HUES64 (cell line): ENCODE results near the gene TXNDC5.
"Not testable (repeated sequence)": the region's sequence is repeated elsewhere in the genome, so short reads cannot be mapped to it uniquely, and the experiment has no call there.

Source experiments
- H3K27ac ChIP-seq: 2 replicates; pipeline ENCODE4 v1.7.0; 2013; ENCODE audit warnings: low read depth, low read length, inconsistent platforms
- H3K27me3 ChIP-seq: 2 replicates; pipeline ENCODE4 v1.6.1; 2013; ENCODE audit warnings: mild to moderate bottlenecking, low read length; ENCODE audit not compliant: insufficient read depth
- H3K36me3 ChIP-seq: 2 replicates; pipeline ENCODE4 v1.6.1; 2013; ENCODE audit warnings: mild to moderate bottlenecking, low read length; ENCODE audit not compliant: insufficient read depth
- H3K4me1 ChIP-seq: 2 replicates; pipeline ENCODE4 v1.6.1; 2013; ENCODE audit warnings: mild to moderate bottlenecking, low read length, moderate library complexity; ENCODE audit not compliant: insufficient read depth
- H3K4me3 ChIP-seq: 2 replicates; pipeline ENCODE4 v1.5.1; 2013; ENCODE audit warnings: mild to moderate bottlenecking, low read length, moderate library complexity
- H3K9ac ChIP-seq: 2 replicates; pipeline ENCODE4 v1.6.1; 2013; ENCODE audit warnings: mild to moderate bottlenecking, low read depth, low read length
- H3K9me3 ChIP-seq: 2 replicates; pipeline ENCODE4 v1.6.1; 2013; ENCODE audit warnings: low read depth, low read length; ENCODE audit not compliant: insufficient read depth
- WGBS: fragments of 150-250, 120-280 bp; methylation state at CpG from one replicate; pipeline ENCODE4 v1.1.7; 2013; ENCODE audit warnings: missing lambda C conversion rate; 5-methylcytosine and 5-hydroxymethylcytosine counted together

Gene TXNDC5

DNA sequence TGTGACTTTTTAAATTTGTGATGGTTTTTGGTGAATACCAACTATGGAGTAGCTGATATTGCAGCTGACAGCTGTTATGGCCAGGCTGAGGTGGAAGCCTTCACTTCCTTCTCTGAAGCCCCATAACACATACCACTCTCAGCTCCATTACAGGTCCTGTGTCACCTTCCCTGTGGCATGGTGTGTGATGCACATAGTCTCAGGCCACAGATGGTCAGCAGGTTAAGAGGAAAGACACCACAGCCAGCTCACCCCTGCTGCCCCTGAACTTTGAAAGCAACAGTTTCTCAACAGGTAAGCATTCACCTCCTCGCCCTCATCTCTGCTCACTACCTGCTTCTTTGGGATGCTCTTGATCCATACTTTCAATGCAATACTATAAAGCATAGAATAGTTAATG lies 7.7 kb downstream of the TXNDC5 start:
- Histone ChIP-seq H3K4me3 (no peak overlapping the region), H3K27ac (no peak overlapping the region), H3K9me3 (no peaks in the 10 kb centered on the region), H3K36me3 (peaks cover 74% of the 10 kb centered on the region), H3K27me3 (no peaks in the 10 kb centered on the region), H3K9ac (no peak overlapping the region), H3K4me1 (no peaks in the 10 kb centered on the region)
- 100% methylated on average over 1 of the region's 1 CpG for WGBS

DNA sequence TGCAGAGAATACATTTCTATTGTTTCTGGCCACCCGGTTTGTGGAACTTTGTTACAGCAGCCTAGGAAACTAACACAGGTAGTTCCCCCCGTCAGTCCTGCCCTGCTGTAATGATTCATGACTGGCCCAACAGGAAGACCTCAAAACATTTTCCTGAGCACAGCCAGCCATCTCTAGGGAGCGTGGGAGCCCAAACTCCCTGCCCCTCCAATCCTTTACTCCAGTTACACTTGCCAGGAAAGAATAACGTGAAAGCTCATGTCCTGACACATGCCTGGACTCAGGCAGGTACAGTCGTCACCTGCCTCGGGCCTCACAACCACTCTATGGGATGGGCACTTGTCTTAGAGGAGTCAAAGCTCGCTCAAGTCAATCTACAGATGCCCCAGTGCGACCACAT lies 8.4 kb downstream of the TXNDC5 start:
- no peaks in the 10 kb centered on the region for H3K9me3 ChIP-seq
- H3K9ac ChIP-seq: no peak overlapping the region
- no peak overlapping the region for H3K27ac ChIP-seq
- 92% methylated on average over 8 of the region's 8 CpGs for WGBS
- peaks cover 78% of the 10 kb centered on the region for H3K36me3 ChIP-seq
- no peaks in the 10 kb centered on the region for H3K4me1 ChIP-seq
- no peaks in the 10 kb centered on the region for H3K27me3 ChIP-seq
- H3K4me3 ChIP-seq: no peak overlapping the region

DNA sequence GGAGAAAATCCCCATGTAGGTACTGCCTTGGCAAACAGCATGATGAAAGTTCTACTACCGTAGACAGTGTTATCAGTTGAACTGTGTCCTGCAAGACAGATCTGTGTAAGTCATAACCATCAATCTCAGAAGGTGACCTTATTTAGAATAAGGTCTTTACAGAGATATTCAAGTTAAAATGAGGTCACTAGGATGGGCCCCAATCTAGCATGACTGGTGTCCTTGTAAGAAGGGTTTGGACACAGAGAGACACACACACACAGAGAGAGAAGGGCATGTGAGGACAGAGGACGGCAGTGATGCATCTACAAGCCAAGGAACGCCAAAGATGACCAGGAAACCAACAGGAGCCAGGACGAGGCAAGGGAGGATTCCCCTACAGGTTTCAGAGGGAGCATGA lies 8.8 kb downstream of the TXNDC5 start:
- Histone ChIP-seq H3K4me1 (no peaks in the 10 kb centered on the region), H3K4me3 (no peak overlapping the region), H3K9me3 (no peaks in the 10 kb centered on the region), H3K36me3 (peaks cover 80% of the 10 kb centered on the region), H3K27me3 (no peaks in the 10 kb centered on the region), H3K27ac (no peak overlapping the region), H3K9ac (no peak overlapping the region)
- 92% methylated on average over 4 of the region's 4 CpGs for WGBS

DNA sequence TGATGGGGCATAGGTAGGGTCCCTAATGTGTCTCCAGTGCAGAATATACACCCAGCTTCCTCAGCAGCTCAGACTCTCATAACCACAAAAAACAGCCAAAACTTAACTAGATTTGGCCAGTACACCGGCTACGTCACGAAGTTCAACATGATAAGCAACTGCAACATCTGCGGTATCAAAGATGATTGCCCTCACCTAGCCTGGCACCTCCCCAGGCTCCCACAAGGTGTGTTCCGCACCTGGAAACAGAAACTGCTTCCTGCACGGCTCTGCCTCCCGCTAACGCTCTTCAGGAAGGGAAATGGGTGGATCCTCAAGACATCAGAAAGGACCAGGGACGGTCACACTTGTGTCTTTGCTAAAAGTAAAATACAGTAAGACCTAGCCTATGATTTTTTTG lies 9.5 kb downstream of the TXNDC5 start:
- H3K9me3 ChIP-seq: no peaks in the 10 kb centered on the region
- peaks cover 87% of the 10 kb centered on the region for H3K36me3 ChIP-seq
- no peak overlapping the region for H3K27ac ChIP-seq
- WGBS: 98% methylated on average over 9 of the region's 9 CpGs
- H3K4me3 ChIP-seq: no peak overlapping the region
- no peaks in the 10 kb centered on the region for H3K27me3 ChIP-seq
- no peaks in the 10 kb centered on the region for H3K4me1 ChIP-seq
- H3K9ac ChIP-seq: no peak overlapping the region

DNA sequence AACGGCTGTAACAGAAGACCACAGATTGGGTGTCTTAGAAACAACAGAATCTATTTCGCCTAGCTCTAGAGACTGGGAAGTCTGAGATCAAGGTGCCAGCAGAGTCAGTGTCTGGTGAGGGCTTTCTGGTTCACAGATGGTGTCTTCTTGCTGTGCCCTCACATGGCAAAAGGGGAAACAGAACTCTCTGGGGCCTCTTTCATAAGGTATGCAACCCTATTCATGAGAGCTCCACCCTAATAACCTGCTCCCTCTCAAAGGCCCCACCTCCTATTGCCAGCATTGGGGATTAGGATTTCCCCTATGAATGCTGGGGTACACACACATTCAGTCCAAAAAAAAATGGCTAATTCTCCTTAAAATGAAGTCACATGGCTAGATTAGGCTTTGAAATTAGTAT lies 10.0 kb downstream of the TXNDC5 start:
- H3K9ac ChIP-seq: no peak overlapping the region
- peaks cover 92% of the 10 kb centered on the region for H3K36me3 ChIP-seq

DNA sequence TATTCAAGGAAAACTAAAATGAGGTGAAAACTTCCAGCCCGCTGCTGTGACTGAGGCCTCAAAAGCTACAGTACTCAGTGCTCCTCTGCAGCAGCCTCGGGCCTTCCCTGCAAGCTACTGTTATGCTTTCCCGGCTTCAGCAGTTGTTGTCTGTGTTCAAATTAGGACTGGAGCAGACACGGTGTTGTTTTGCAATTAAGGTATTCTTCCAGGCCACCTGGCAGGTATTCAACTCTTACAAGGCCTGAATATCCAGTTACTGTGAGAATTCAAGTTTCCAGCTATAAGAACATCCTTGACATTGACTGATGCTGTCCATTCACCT lies 10.7 kb downstream of the TXNDC5 start:
- Histone ChIP-seq H3K36me3 (peaks cover 99% of the 10 kb centered on the region), H3K27me3 (no peaks in the 10 kb centered on the region), H3K9me3 (no peaks in the 10 kb centered on the region), H3K4me3 (no peak overlapping the region), H3K9ac (no peak overlapping the region), H3K4me1 (no peaks in the 10 kb centered on the region), H3K27ac (no peak overlapping the region)
- WGBS: 89% methylated on average over 4 of the region's 4 CpGs

More for the DNA sequence above, 10.0 kb downstream of the TXNDC5 start:
- WGBS: 90% methylated on average over 2 of the region's 2 CpGs
- H3K27me3 ChIP-seq: no peaks in the 10 kb centered on the region
- H3K4me3 ChIP-seq: no peak overlapping the region
- no peaks in the 10 kb centered on the region for H3K9me3 ChIP-seq
- no peaks in the 10 kb centered on the region for H3K4me1 ChIP-seq
- no peak overlapping the region for H3K27ac ChIP-seq

DNA sequence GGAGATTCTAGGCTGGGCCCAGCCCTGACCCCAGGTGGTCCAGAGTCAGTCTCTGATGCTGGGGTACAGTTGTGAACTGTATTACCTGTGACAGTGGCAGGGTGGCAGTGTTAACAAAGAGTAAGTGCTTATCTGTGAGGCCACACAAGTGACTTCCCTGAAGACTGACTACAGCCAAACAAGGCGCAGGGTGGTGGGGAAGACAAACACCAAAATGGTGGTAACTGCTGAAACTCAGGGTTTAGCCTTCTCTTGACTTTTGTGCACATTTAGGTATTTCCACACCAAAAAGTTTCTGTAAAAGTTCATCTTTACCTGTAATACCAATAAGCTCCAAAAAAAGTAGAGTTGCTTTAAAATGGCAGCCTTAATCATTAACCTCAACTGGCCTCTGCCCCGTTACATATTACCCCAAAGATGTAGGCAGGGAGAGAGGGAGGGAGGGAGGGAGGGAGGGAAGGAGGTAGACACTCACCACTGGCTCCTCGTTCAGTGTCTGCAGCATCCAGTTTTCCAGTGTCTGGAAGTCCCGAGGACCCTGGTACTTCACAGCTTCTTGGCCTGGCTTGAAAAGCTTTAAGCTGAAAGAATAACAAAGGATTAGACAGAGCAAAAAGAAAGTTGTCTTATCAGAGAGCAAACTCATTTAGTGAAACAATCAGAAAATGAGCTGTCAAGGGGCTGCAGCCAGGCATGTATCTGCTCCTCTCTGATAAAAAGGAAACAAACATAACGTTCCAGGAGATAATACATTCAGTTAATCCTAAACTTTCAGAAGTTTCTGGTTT lies 11.3 kb downstream of the TXNDC5 start:
- Histone ChIP-seq H3K27ac (no peak overlapping the region), H3K36me3 (peaks cover 100% of the 10 kb centered on the region), H3K9me3 (no peaks in the 10 kb centered on the region), H3K4me1 (no peaks in the 10 kb centered on the region), H3K4me3 (no peak overlapping the region), H3K27me3 (no peaks in the 10 kb centered on the region), H3K9ac (no peak overlapping the region)
- 86% methylated on average over 4 of the region's 5 CpGs for WGBS

DNA sequence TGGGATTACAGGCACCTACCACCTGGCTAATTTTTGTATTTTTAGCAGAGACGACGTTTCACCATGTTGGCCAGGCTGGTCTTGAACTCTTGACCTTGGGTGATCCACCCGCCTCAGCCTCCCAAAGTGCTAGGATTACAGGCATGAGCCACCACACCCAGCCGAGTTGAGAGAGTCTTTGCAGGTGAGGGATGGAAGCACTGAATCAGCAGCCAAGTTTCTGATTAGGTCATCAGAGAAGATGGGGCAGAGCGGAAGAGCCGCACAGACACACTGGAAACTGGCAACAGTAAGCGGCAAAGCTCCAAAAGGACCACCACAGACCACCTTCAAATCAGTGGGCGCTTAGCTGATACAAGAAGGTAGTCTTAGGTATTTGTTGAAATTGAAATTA lies 12.4 kb downstream of the TXNDC5 start:
- H3K27me3 ChIP-seq, H3K4me1 ChIP-seq, H3K9me3 ChIP-seq, H3K4me3 ChIP-seq, H3K9ac ChIP-seq, H3K27ac ChIP-seq: not testable (repeated sequence)
- H3K36me3 ChIP-seq: peaks cover 100% of the 10 kb centered on the region
- WGBS: 95% methylated on average over 8 of the region's 8 CpGs

DNA sequence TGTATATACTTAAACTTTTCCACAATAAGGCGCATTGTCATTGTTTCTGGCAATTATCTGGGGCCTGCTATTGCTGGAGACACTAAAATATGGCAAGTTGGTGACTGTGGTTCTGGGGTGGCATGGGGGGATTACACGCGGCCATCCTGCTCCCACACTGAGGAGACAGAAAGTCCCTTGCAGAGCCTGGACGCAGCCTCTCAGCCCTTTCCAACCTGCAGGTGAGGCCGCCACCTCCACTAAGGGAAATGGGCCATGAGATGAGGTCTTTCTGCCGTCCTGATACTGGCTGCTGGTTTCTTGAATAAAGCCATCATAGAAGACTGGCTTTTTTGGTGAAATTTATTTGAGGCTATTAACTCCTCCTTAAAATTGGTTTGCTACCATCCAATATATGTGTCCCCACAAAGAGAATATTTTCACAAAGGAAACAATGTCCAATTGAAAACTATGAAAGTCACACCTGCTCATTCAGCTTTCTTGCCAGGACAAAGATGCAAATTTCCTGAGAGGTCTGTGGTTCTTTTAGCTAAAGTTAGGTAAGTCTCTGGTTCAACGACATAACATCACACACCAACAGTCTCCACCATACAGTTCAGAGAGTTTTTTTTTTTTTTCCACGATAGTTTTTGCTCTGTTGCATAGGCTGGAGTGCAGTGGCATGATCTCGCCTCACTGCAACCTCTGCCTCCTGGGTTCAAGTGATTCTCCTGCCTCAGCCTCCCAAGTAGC lies 13.0 kb downstream of the TXNDC5 start:
- WGBS: 93% methylated on average over 9 of the region's 9 CpGs
- H3K27ac ChIP-seq: no peak overlapping the region
- H3K4me1 ChIP-seq: no peaks in the 10 kb centered on the region
- peaks cover 100% of the 10 kb centered on the region for H3K36me3 ChIP-seq
- no peaks in the 10 kb centered on the region for H3K27me3 ChIP-seq
- no peaks in the 10 kb centered on the region for H3K9me3 ChIP-seq
- no peak overlapping the region for H3K9ac ChIP-seq
- H3K4me3 ChIP-seq: no peak overlapping the region

DNA sequence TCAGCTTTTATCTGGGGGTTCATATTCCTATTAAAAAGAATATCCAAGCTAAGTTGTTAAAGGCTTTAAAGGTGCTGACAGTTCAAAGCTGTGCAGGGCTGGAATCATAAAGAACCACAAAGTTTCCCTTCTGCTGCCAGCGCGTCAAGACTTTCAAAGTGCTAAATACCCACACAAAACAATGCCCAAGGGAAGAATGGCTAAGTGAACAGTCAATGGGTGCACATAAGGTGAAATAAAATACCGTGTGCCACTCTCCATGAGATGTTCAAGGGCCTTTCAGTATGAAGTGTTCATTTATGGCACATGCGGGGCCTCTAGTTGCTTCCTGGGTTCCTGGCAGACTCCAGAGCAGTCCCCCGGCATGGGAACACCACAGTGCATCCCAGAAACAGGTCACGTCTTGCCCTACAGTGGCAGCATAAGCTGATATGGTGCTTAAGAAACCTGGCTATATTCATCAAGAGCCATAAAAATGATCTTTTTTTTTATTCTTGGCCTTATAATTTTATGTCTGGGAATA lies 14.1 kb downstream of the TXNDC5 start:
- no peaks in the 10 kb centered on the region for H3K9me3 ChIP-seq
- no peak overlapping the region for H3K9ac ChIP-seq
- no peak overlapping the region for H3K4me3 ChIP-seq
- no peaks in the 10 kb centered on the region for H3K27me3 ChIP-seq
- 96% methylated on average over 6 of the region's 6 CpGs for WGBS
- H3K4me1 ChIP-seq: no peaks in the 10 kb centered on the region
- peaks cover 100% of the 10 kb centered on the region for H3K36me3 ChIP-seq
- no peak overlapping the region for H3K27ac ChIP-seq

DNA sequence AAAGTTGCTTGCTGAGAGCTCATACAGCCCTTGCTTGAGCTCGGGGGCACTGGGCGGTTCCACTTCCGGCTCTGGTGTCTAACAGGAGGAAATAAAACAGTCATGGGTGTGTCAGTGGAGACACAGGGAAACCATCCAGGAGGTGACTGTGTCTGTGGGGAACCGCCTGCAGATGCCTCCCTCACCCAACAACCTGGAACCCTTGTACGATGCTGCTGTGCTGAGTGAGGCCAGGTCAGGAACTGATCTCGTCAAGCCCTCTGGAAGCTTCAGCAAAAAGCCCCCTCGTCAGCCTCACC lies 15.5 kb downstream of the TXNDC5 start:
- H3K9me3 ChIP-seq: no peaks in the 10 kb centered on the region
- no peaks in the 10 kb centered on the region for H3K4me1 ChIP-seq
- WGBS: 97% methylated on average over 7 of the region's 7 CpGs
- H3K27me3 ChIP-seq: no peaks in the 10 kb centered on the region
- no peak overlapping the region for H3K4me3 ChIP-seq
- no peak overlapping the region for H3K27ac ChIP-seq
- peaks cover 100% of the 10 kb centered on the region for H3K36me3 ChIP-seq
- no peak overlapping the region for H3K9ac ChIP-seq
